Activated T-cell treated with anti-CD3 and anti-CD28 coated beads, Interleukin-2, amount 50 U/mL, for 72 hours (primary cell): ENCODE measurements around the gene NUP93. TPM values are rescaled to one million over a fixed set of nuclear protein-coding genes. Genes with fewer than 3 reads are reported as not detected.
"Not testable (repeated sequence)": the region's sequence is repeated elsewhere in the genome, so short reads cannot be mapped to it uniquely, and the experiment has no call there.

ENCODE experiments used
- ATAC-seq, 2 donors: fragments of 150-1000 bp; cut with Tn5 transposase; replicated peaks in 1 of 2; 2 replicates each; pipeline ENCODE4 v1.10.0; 2021; ENCODE audit warnings: moderate library complexity in 2 of 2, mild to moderate bottlenecking in 1 of 2
- DNase-seq, 2 donors: peaks; one replicate each; pipeline ENCODE4 v3.0.0; 2021 to 2022; ENCODE audit warnings: mixed read lengths in 1 of 2
- H3K27ac Mint-ChIP-seq: one replicate; pipeline ENCODE4 v1.8.0; 2022; ENCODE audit warnings: mild to moderate bottlenecking, moderate library complexity, mixed read lengths
- H3K27me3 Mint-ChIP-seq: one replicate; pipeline ENCODE4 v1.8.0; 2022; ENCODE audit warnings: low read depth, mixed read lengths
- H3K36me3 Mint-ChIP-seq, 2 donors: one replicate each; pipeline ENCODE4 v1.8.0; 2022; ENCODE audit warnings: mixed read lengths in 2 of 2, mild to moderate bottlenecking in 1 of 2; ENCODE audit not compliant: insufficient read depth in 2 of 2
- H3K4me1 Mint-ChIP-seq: one replicate; pipeline ENCODE4 v1.8.0; 2022; ENCODE audit warnings: low read depth, mixed read lengths
- H3K4me3 Mint-ChIP-seq, 2 donors: one replicate each; pipeline ENCODE4 v1.8.0; 2022; ENCODE audit warnings: mild to moderate bottlenecking in 2 of 2, mixed read lengths in 2 of 2, moderate library complexity in 2 of 2
- H3K9me3 Mint-ChIP-seq, 2 donors: one replicate each; pipeline ENCODE4 v1.8.0; 2022; ENCODE audit warnings: mixed read lengths in 2 of 2
- total RNA-seq, 2 donors: library from RNA; stranded (reverse); gene quantifications; one replicate each; pipeline ENCODE4 v1.2.3, GENCODE V29; 2022

NUP93 gene
- total RNA-seq, 2 donors from 2014 or later, result 112 to 155 TPM

GRCh38 chr16:56739378-56739777 is 9.4 kb downstream of the NUP93 start:
- not testable (repeated sequence) for DNase-seq, ATAC-seq, H3K27ac Mint-ChIP-seq, H3K27me3 Mint-ChIP-seq, H3K9me3 Mint-ChIP-seq, H3K36me3 Mint-ChIP-seq, H3K4me3 Mint-ChIP-seq
- peaks cover 35% of the 10 kb centered on the region for H3K4me1 Mint-ChIP-seq

- Mint-ChIP-seq H3K9me3 (no peaks in the 10 kb centered on the region), H3K27me3 (no peaks in the 10 kb centered on the region), H3K27ac (no peak overlapping the region), H3K36me3 (peaks cover 0 to 3% of the 10 kb centered on the region in 2 donors), H3K4me3 (no peak overlapping the region), H3K4me1 (peaks cover 42% of the 10 kb centered on the region)
- no peak for ATAC-seq
- DNase-seq, result no peak
Observed at GRCh38 chr16:56741399-56741798, 11.5 kb downstream of the NUP93 start.

GRCh38 chr16:56742030-56742984 is 12.4 kb downstream of the NUP93 start:
- peaks cover 0 to 3% of the 10 kb centered on the region in 2 donors for H3K36me3 Mint-ChIP-seq
- DNase-seq (no peak), ATAC-seq (peak in 1 of 2 donors; percentile 28)
- no peak overlapping the region for H3K27ac Mint-ChIP-seq
- no peak overlapping the region for H3K4me3 Mint-ChIP-seq
- H3K9me3 Mint-ChIP-seq, result no peaks in the 10 kb centered on the region
- peaks cover 38% of the 10 kb centered on the region for H3K4me1 Mint-ChIP-seq
- no peaks in the 10 kb centered on the region for H3K27me3 Mint-ChIP-seq

- DNase-seq, result no peak
- Mint-ChIP-seq H3K27ac (no peak overlapping the region), H3K27me3 (no peaks in the 10 kb centered on the region), H3K9me3 (no peaks in the 10 kb centered on the region), H3K36me3 (peaks cover 2 to 6% of the 10 kb centered on the region in 2 donors), H3K4me3 (no peak overlapping the region), H3K4me1 (peaks cover 38% of the 10 kb centered on the region)
- no peak for ATAC-seq
Observed at GRCh38 chr16:56743840-56744239, 13.9 kb downstream of the NUP93 start.

GRCh38 chr16:56744996-56745640 is 15.2 kb downstream of the NUP93 start:
- no peak overlapping the region for H3K27ac Mint-ChIP-seq
- H3K4me1 Mint-ChIP-seq, result peaks cover 51% of the 10 kb centered on the region

GRCh38 chr16:56747486-56748045 is 17.6 kb downstream of the NUP93 start:
- Mint-ChIP-seq H3K27ac (peak overlapping the region; percentile 66), H3K4me3 (no peak overlapping the region), H3K27me3 (no peaks in the 10 kb centered on the region), H3K9me3 (no peaks in the 10 kb centered on the region), H3K4me1 (peaks cover 43% of the 10 kb centered on the region), H3K36me3 (peaks cover 5 to 17% of the 10 kb centered on the region in 2 donors)
- no peak for ATAC-seq
- DNase-seq, result no peak

More at GRCh38 chr16:56744996-56745640, 15.2 kb downstream of the NUP93 start:
- DNase-seq (no peak), ATAC-seq (no peak)
- peaks cover 5 to 11% of the 10 kb centered on the region in 2 donors for H3K36me3 Mint-ChIP-seq
- no peak overlapping the region for H3K4me3 Mint-ChIP-seq
- H3K27me3 Mint-ChIP-seq, result no peaks in the 10 kb centered on the region
- no peaks in the 10 kb centered on the region for H3K9me3 Mint-ChIP-seq

- peaks cover 40% of the 10 kb centered on the region for H3K4me1 Mint-ChIP-seq
- no peaks in the 10 kb centered on the region for H3K9me3 Mint-ChIP-seq
- no peak overlapping the region for H3K4me3 Mint-ChIP-seq
- DNase-seq, result no peak
- H3K27me3 Mint-ChIP-seq, result no peaks in the 10 kb centered on the region
- H3K36me3 Mint-ChIP-seq, result peaks cover 5 to 22% of the 10 kb centered on the region in 2 donors
- H3K27ac Mint-ChIP-seq, result no peak overlapping the region
- ATAC-seq, result no peak
Observed at GRCh38 chr16:56748191-56748590, 18.3 kb downstream of the NUP93 start.

- Mint-ChIP-seq H3K4me1 (peaks cover 33% of the 10 kb centered on the region), H3K27ac (no peak overlapping the region), H3K27me3 (no peaks in the 10 kb centered on the region), H3K36me3 (peaks cover 5 to 28% of the 10 kb centered on the region in 2 donors), H3K4me3 (no peak overlapping the region), H3K9me3 (peaks cover 0 to under 1% of the 10 kb centered on the region in 2 donors)
- no peak for ATAC-seq
- no peak for DNase-seq
Observed at GRCh38 chr16:56748826-56749225, 18.9 kb downstream of the NUP93 start.

- no peaks in the 10 kb centered on the region for H3K27me3 Mint-ChIP-seq
- peaks cover 0 to 2% of the 10 kb centered on the region in 2 donors for H3K9me3 Mint-ChIP-seq
- peaks cover 27% of the 10 kb centered on the region for H3K4me1 Mint-ChIP-seq
- ATAC-seq (no peak), DNase-seq (no peak)
- no peak overlapping the region for H3K4me3 Mint-ChIP-seq
- peaks cover 7 to 29% of the 10 kb centered on the region in 2 donors for H3K36me3 Mint-ChIP-seq
- no peak overlapping the region for H3K27ac Mint-ChIP-seq
Observed at GRCh38 chr16:56749672-56750491, 20.0 kb downstream of the NUP93 start.

GRCh38 chr16:56753410-56753809 is 23.5 kb downstream of the NUP93 start:
- no peak for DNase-seq
- Mint-ChIP-seq H3K27me3 (no peaks in the 10 kb centered on the region), H3K36me3 (peaks cover 8 to 39% of the 10 kb centered on the region in 2 donors), H3K4me1 (peaks cover 28% of the 10 kb centered on the region), H3K9me3 (peaks cover 0 to 2% of the 10 kb centered on the region in 2 donors), H3K4me3 (no peak overlapping the region), H3K27ac (no peak overlapping the region)
- ATAC-seq, result no peak

GRCh38 chr16:56755038-56755437 is 25.1 kb downstream of the NUP93 start:
- H3K9me3 Mint-ChIP-seq, result peaks cover 0 to 2% of the 10 kb centered on the region in 2 donors
- H3K27ac Mint-ChIP-seq, result no peak overlapping the region
- no peaks in the 10 kb centered on the region for H3K27me3 Mint-ChIP-seq
- DNase-seq (no peak), ATAC-seq (no peak)
- peaks cover 3 to 38% of the 10 kb centered on the region in 2 donors for H3K36me3 Mint-ChIP-seq
- H3K4me3 Mint-ChIP-seq, result no peak overlapping the region
- H3K4me1 Mint-ChIP-seq, result peaks cover 12% of the 10 kb centered on the region

- Mint-ChIP-seq H3K27me3 (no peaks in the 10 kb centered on the region), H3K4me3 (no peak overlapping the region), H3K36me3 (peaks cover 5 to 32% of the 10 kb centered on the region in 2 donors), H3K4me1 (peaks cover 8% of the 10 kb centered on the region), H3K9me3 (peaks cover 0 to 2% of the 10 kb centered on the region in 2 donors), H3K27ac (no peak overlapping the region)
- ATAC-seq, result no peak
- DNase-seq, result no peak
Observed at GRCh38 chr16:56758432-56758831, 28.5 kb downstream of the NUP93 start.
